Measurements from ENCODE around the gene PLA2G12B.
"Not testable (repeated sequence)": the region's sequence is repeated elsewhere in the genome, so short reads cannot be mapped to it uniquely, and the experiment has no call there.

PLA2G12B gene

DNA sequence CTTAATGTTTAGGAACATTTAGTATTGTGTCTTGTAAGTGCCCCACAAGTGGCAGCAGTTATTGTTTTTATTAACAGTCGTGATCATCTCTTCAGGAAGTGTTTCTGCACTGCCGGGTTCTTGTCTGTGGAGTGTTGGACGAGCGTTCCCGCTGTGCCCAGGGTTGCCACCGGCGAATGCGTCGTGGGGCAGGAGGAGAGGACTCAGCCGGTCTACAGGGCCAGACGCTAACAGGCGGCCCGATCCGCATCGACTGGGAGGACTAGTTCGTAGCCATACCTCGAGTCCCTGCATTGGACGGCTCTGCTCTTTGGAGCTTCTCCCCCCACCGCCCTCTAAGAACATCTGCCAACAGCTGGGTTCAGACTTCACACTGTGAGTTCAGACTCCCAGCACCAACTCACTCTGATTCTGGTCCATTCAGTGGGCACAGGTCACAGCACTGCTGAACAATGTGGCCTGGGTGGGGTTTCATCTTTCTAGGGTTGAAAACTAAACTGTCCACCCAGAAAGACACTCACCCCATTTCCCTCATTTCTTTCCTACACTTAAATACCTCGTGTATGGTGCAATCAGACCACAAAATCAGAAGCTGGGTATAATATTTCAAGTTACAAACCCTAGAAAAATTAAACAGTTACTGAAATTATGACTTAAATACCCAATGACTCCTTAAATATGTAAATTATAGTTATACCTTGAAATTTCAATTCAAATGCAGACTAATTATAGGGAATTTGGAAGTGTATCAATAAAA is 22.2 kb downstream of the PLA2G12B start:
- TF ChIP-seq, protein P1, sequence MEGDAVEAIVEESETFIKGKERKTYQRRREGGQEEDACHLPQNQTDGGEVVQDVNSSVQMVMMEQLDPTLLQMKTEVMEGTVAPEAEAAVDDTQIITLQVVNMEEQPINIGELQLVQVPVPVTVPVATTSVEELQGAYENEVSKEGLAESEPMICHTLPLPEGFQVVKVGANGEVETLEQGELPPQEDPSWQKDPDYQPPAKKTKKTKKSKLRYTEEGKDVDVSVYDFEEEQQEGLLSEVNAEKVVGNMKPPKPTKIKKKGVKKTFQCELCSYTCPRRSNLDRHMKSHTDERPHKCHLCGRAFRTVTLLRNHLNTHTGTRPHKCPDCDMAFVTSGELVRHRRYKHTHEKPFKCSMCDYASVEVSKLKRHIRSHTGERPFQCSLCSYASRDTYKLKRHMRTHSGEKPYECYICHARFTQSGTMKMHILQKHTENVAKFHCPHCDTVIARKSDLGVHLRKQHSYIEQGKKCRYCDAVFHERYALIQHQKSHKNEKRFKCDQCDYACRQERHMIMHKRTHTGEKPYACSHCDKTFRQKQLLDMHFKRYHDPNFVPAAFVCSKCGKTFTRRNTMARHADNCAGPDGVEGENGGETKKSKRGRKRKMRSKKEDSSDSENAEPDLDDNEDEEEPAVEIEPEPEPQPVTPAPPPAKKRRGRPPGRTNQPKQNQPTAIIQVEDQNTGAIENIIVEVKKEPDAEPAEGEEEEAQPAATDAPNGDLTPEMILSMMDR (conservative IDR thresholded peaks at IDR 0.05) = no peak

DNA sequence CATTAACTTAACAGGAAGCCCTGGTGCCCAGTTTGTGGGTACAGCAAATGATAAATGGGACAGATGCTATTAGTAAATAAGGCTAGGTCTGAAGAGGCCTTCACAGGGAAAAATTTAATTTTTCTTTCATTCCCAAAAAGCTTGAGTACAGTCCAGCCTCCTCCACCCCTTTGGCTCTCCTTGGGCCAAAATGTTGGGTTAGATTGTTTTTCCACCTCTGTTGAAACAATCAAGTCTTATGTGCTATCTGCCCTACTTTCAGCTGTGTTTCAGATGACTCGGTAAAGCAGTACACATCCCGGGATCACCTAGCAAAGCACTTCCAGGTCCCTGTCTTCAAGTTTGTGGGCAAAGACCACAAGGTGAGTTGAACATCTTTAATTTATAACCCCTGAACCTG is 24.3 kb downstream of the PLA2G12B start:
- TF ChIP-seq, protein P1 (conservative IDR thresholded peaks at IDR 0.05) = no peak

More for the DNA sequence above, 22.2 kb downstream of the PLA2G12B start:
- no peak overlapping the region for H3K27ac ChIP-seq

DNA sequence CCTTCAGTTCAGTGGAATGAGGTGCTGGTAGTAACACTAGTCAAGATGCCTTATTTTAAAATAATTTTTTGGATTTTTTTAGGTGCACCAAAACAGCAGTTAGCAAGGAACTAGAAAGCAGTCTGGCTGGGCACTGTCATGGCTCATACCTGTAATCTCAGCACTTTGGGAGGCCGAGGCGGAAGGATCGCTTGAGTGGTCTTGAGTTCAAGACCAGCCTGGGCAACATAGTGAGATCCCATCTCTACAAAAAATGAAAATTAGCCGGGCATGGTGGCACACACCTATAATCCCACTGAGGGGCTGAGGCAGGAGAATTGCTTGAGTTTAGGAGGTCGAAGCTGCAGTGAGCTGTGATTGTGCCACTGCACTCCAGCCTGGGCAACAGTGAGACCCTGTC is 25.8 kb downstream of the PLA2G12B start:
- no peak overlapping the region for H3K27ac ChIP-seq
- TF ChIP-seq, protein P1 (conservative IDR thresholded peaks at IDR 0.05) = no peak

More for the DNA sequence above, 24.3 kb downstream of the PLA2G12B start:
- H3K27ac ChIP-seq = no peak overlapping the region

DNA sequence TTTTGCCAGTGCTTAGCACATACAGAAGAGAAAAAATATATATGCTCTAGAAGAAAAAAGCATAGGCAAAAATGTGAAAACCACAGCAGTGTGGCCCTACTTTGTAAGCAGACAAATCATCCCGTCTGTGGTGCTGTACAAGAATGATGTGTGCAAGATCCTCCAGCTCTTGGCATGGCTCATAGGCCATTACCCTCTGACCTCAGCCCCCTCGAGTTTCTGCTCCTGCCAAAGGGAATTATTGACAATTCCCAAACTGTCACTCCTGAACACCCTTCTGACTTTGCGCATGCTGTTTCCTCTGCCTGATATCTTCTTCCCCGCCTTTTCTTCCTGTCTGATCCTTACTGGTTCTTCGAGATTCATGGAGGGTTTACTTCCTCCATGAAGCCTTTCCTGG is 27.1 kb downstream of the PLA2G12B start:
- TF ChIP-seq, protein P1 (conservative IDR thresholded peaks at IDR 0.05) = no peak
- H3K27ac ChIP-seq = no peak overlapping the region

DNA sequence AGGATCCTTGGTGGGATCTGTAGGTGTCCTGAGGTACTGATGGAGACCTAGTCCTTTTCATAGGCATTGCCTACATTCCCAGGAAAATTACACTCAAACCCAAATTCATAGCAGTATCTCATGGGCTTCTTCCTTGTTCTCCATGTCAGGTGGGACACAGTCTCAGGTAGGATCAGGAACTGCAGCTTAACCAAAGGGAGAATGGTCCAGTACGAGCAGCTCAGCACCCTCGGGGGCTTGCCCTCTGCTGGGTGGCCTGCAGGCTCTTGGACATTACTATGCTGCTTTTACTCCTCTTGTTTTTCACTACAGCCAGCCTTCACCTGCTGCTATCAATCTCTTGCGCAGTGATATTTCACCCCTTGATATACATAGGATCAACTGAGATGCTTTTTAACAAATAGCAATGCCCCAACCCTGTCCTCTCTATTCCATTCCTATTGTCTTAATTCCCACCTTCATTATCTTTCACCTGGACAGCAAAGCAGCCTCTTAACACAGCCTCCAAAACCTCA is 28.6 kb downstream of the PLA2G12B start:
- H3K27ac ChIP-seq = no peak overlapping the region
- TF ChIP-seq, protein P1 (conservative IDR thresholded peaks at IDR 0.05) = no peak

DNA sequence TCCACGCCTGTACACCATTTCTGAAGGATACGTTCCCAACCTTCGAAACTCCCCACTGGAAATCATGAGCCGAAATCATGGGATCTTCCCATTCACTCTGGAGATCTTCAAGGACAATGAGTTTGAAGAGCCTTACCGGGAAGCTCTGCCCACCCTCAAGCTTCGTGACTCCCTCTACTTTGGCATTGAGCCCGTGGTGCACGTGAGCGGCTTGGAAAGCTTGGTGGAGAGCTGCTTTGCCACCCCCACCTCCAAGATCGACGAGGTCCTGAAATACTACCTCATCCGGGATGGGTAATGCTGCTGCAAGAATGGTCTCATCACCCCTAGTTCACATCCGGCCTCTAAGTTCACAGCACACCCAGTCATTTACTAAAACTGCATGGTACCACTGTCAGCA is 30.3 kb downstream of the PLA2G12B start:
- TF ChIP-seq, protein P1 (conservative IDR thresholded peaks at IDR 0.05) = no peak
- H3K27ac ChIP-seq = no peak overlapping the region

DNA sequence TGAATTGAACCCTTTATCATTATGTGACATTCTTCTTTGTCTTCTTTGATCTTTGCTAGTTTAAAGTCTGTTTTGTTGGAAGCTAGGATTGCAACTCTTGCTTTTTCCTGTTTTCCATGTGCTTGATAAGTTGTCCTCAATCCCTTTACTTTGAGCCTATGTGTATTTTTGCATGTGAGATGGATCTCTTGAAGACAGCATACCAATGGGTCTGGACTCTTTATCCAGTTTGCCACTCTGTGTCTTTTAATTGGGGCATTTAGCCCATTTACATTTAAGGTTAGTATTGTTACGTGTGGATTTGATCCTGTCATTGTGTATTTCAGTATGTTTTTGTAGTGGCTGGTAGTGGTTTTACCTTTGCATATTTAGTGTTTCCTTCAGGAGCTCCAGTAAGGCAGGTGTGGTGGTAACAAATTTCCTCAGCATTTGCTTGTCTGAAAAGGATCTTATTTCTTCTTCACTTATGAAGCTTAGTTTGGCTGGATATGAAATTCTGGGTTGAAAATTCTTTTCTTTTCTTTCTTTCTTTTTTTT is 33.4 kb downstream of the PLA2G12B start:
- not testable (repeated sequence) for H3K27ac ChIP-seq

DNA sequence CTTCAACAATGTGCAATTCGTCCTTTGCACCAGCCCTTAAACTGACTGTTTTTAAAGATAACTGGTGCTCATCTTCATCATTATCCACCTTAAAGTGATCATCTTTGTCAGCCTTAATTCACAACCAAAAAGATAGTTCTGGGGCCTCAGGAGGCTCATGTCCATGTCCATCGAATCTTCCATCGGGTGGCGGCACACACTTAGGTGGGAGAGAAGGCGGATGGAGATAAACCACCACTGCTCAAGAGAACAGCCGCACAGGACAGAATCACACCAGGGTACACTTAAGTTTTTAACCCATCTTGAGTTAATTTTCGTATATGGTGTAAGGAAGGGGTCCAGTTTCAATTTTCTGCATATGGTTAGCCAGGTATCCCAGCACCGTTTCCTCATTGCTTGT is 36.3 kb downstream of the PLA2G12B start:
- TF ChIP-seq, protein P1 (conservative IDR thresholded peaks at IDR 0.05) = no peak
- H3K27ac ChIP-seq = no peak overlapping the region

DNA sequence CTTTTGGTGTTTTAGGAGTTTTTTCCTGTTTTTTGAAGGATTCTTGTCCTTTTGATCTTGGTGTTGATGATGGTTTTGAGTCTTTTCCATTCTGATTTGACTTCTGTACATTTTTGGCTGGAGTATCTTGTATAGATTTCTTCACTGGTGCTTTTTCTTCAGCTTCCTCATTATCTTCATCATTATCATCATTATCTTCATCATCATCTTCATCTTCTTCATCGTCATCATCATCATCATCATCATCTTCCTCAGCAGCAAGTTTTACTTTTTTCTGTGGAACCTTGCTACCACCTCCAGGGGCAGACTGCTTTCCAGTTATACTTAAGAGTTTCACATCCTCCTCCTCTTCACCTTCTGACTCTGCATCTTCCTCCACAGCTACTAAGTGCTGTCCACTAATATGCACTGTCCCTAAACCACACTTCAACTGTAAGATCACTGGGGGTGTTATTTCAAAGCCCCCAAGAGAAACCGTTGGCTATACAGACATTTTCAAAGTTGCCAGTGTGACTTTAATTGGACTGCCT is 36.7 kb downstream of the PLA2G12B start:
- H3K27ac ChIP-seq = not testable (repeated sequence)

DNA sequence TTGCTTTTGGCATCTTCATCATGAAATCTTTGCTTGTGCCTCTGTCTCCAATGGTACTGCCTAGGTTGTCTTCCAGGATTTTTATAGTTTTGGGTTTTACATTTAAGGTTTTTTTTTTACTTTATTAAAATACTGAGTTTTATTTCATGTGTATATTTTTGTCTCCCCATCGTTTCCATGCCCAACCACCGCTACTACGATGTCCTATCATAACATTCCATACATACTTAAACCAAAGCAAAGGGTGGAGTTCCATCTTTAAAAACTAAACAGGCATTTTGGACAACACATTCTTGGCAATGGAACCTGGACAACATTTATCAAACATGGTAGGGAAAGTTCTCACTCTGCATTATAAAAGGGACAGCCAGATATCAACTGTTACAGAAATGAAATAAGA is 37.4 kb downstream of the PLA2G12B start:
- H3K27ac ChIP-seq = not testable (repeated sequence)

All from VCaP (cell line).